ENCODE data around the gene FHIT. TPM values are rescaled to one million over a fixed set of nuclear protein-coding genes. Genes with fewer than 3 reads are reported as not detected.

Gene FHIT
- total RNA-seq, 2 experiments from 2014 or later: 6.5 to 9.0 TPM

DNA sequence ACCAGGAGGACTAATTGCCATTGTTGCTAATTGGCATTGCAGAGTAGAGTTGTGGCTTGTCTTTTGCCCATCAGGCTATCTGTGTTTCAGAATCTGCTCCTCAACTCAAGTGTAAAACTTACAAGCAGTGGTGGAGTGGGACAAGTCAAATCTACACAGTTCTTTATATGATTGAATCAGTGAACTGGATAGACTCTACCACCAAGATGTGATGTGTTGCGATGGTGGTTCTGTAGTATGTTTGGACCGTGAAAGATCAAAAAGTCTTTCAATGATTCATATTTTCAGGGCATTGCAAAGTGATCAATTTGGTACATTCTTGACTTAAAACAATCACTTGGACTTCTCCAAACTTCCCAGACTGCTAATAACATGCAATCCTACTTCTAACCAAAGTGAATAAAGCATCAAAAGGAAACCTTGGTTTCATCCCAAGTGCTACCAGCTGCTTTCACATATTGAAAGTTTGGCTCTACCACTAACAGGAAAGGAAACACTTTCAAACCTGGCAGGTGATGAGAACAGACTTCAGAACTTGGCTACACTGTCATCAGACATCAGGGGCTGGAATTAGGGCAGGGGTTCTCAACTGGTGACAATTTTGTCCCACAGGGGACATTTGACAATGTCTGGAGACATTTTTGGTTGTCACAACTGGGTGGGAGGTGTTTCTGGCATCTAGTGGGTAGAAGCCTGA, 1356.7 kb downstream of the FHIT start:
- DNase-seq (no peak), ATAC-seq (no peak)
- H3K36me3 Mint-ChIP-seq: no peaks in the 10 kb centered on the region
- no peak overlapping the region for H3K27ac Mint-ChIP-seq
- CTCF ChIA-PET: no interaction called here
- H3K9me3 Mint-ChIP-seq (ENCODE audit: low read depth): no peaks in the 10 kb centered on the region
- H3K4me1 Mint-ChIP-seq: no peaks in the 10 kb centered on the region
- no peak overlapping the region for H3K4me3 Mint-ChIP-seq
- H3K27me3 Mint-ChIP-seq: no peaks in the 10 kb centered on the region

DNA sequence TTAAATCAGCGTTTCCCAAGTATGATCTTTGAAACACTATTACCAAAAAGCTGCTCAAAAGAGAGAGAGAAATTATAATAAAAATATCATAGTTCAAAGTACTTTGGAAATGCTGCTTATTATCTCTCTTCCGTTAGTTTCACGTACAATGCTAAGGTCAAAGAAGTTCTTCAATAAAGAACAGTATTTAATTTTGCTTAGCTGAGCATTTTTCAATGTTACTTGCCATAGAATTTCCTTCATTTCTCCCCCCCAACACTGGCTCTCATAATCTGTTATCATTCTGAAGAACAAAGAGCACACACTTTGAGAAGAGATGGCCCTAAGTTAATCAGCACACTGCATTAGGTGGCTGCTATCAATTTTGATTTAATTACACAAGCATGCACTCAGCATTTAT, 1360.6 kb downstream of the FHIT start:
- Mint-ChIP-seq H3K27me3 (no peaks in the 10 kb centered on the region), H3K27ac (no peak overlapping the region), H3K4me1 (peaks cover 2% of the 10 kb centered on the region), H3K9me3 (ENCODE audit: low read depth) (no peaks in the 10 kb centered on the region), H3K4me3 (no peak overlapping the region), H3K36me3 (no peaks in the 10 kb centered on the region)
- no peak for ATAC-seq
- CTCF ChIA-PET: no interaction called here
- no peak for DNase-seq

GRCh38 chr3:59886790-59887189, 1364.5 kb downstream of the FHIT start:
- ATAC-seq (no peak), DNase-seq (no peak)
- H3K27ac Mint-ChIP-seq: no peak overlapping the region
- CTCF ChIA-PET: no interaction called here
- H3K4me1 Mint-ChIP-seq: peaks cover 5% of the 10 kb centered on the region
- H3K4me3 Mint-ChIP-seq: no peak overlapping the region
- H3K27me3 Mint-ChIP-seq: no peaks in the 10 kb centered on the region
- H3K36me3 Mint-ChIP-seq: no peaks in the 10 kb centered on the region
- no peaks in the 10 kb centered on the region for H3K9me3 Mint-ChIP-seq (ENCODE audit: low read depth)

DNA sequence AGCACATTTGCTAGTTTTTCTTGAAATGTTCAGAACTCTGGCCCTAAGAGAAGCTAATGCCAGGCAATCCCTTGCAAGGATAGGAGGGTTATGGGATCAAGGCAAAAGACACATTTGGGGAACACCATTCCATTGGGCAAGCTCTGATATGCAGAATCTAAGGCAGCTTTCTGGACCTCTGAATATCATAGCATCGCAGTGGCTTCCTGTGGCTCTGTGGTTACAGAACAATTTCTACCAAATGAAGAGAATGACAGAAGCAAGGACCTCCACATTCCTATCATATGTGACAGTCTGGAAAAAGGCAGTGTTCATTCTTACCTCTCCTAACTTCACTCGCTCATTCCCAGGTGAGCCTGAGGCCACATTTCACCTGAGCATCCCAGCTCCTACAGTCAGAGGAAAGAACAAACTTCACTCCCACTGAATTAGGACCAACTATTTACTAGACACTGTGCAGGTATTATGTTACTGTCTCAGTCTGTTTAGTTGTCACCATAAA, 1365.3 kb downstream of the FHIT start:
- H3K27me3 Mint-ChIP-seq: no peaks in the 10 kb centered on the region
- no peak for DNase-seq
- H3K9me3 Mint-ChIP-seq (ENCODE audit: low read depth): no peaks in the 10 kb centered on the region
- CTCF ChIA-PET: no interaction called here
- H3K4me1 Mint-ChIP-seq: peaks cover 5% of the 10 kb centered on the region
- ATAC-seq: no peak
- H3K27ac Mint-ChIP-seq: no peak overlapping the region
- H3K36me3 Mint-ChIP-seq: no peaks in the 10 kb centered on the region
- H3K4me3 Mint-ChIP-seq: no peak overlapping the region

- Mint-ChIP-seq H3K27me3 (no peaks in the 10 kb centered on the region), H3K36me3 (no peaks in the 10 kb centered on the region), H3K9me3 (ENCODE audit: low read depth) (no peaks in the 10 kb centered on the region), H3K4me3 (no peak overlapping the region), H3K27ac (no peak overlapping the region), H3K4me1 (peaks cover 5% of the 10 kb centered on the region)
- ATAC-seq: no peak
- CTCF ChIA-PET: interaction anchor here (0.7 kb wide), 1 partner anchor 54 kb away, joined by 3 read pairs; no protein-coding TSS in a partner anchor
- DNase-seq: no peak
Measured at GRCh38 chr3:59885101-59885500, 1366.2 kb downstream of the FHIT start.

- Mint-ChIP-seq H3K36me3 (no peaks in the 10 kb centered on the region), H3K9me3 (ENCODE audit: low read depth) (no peaks in the 10 kb centered on the region), H3K4me3 (no peak overlapping the region), H3K4me1 (peaks cover 5% of the 10 kb centered on the region), H3K27ac (no peak overlapping the region), H3K27me3 (no peaks in the 10 kb centered on the region)
- ATAC-seq (no peak), DNase-seq (no peak)
- CTCF ChIA-PET: no interaction called here
Measured at GRCh38 chr3:59884409-59884808, 1366.8 kb downstream of the FHIT start.

DNA sequence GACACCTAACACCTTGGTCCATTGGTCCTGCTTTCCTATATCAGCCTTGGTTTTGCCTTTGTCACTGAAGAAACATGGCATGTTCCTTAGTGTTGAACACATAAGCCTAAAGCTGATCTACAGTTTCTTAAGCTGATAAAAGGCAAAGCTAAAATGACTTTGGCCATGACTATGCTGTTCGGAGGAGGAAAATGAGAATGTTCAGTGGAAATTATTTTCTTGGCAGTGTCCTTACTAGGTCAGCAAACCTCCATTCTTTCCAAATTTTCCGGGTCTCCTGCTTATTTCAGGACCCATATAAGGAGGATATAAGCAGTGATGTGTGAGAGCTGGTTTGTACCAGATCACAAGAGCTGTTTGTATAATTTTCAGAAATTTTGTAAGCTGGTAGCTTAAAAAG, 1368.5 kb downstream of the FHIT start:
- no peak overlapping the region for H3K4me3 Mint-ChIP-seq
- no peaks in the 10 kb centered on the region for H3K27me3 Mint-ChIP-seq
- CTCF ChIA-PET: no interaction called here
- peaks cover 5% of the 10 kb centered on the region for H3K4me1 Mint-ChIP-seq
- H3K36me3 Mint-ChIP-seq: no peaks in the 10 kb centered on the region
- ATAC-seq (no peak), DNase-seq (no peak)
- H3K27ac Mint-ChIP-seq: no peak overlapping the region
- H3K9me3 Mint-ChIP-seq (ENCODE audit: low read depth): no peaks in the 10 kb centered on the region

DNA sequence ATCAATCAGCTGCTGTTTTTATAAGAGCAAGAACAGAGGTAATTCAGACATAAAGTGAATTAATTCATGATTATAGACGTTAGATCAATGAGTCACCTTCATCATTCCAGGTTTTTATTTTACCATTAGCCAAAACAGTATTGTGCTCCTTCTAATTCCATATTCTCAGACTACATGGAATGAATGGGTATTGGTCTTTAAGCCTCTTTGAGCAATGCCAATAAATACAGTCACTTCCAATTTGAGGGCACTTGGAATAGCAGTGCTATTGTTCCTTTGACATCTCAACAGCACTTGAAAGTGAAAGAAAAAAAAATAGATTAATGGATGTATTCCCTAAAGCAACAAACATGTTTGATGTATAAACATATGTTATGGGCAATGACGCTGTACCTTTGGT, 1370.5 kb downstream of the FHIT start:
- H3K9me3 Mint-ChIP-seq (ENCODE audit: low read depth): no peaks in the 10 kb centered on the region
- no peak overlapping the region for H3K4me3 Mint-ChIP-seq
- CTCF ChIA-PET: no interaction called here
- ATAC-seq (no peak), DNase-seq (no peak)
- no peaks in the 10 kb centered on the region for H3K36me3 Mint-ChIP-seq
- H3K27ac Mint-ChIP-seq: no peak overlapping the region
- no peaks in the 10 kb centered on the region for H3K27me3 Mint-ChIP-seq
- peaks cover 4% of the 10 kb centered on the region for H3K4me1 Mint-ChIP-seq

DNA sequence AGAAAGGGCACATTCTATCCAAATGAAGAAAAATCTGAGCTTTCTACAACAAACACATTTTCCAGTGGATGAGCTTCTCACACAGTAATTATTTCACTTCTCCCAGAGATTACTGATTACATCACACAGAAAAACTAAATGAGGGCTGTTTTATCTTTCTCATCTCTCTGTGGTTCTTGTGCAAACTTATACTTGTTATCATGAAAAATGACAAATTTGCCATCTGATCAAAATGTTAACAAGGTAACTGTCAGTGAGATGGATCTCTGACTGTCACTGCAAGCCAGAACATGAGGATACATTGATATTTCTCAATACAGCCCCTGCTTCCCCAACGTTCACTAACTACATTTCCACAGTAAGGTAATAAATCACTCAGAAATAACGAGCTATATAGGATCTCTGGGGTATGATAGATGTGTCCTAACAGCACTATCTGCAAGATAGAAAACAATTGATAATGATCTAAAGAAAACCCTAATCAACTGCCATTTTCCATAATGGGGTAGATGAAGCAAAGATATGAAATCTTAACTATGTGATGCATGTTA, 1372.1 kb downstream of the FHIT start:
- no peaks in the 10 kb centered on the region for H3K36me3 Mint-ChIP-seq
- no peak for ATAC-seq
- CTCF ChIA-PET: no interaction called here
- H3K9me3 Mint-ChIP-seq (ENCODE audit: low read depth): no peaks in the 10 kb centered on the region
- H3K27me3 Mint-ChIP-seq: no peaks in the 10 kb centered on the region
- no peaks in the 10 kb centered on the region for H3K4me1 Mint-ChIP-seq
- H3K4me3 Mint-ChIP-seq: no peak overlapping the region
- no peak for DNase-seq
- no peak overlapping the region for H3K27ac Mint-ChIP-seq

- no peaks in the 10 kb centered on the region for H3K27me3 Mint-ChIP-seq
- DNase-seq (no peak), ATAC-seq (no peak)
- no peaks in the 10 kb centered on the region for H3K4me1 Mint-ChIP-seq
- no peak overlapping the region for H3K27ac Mint-ChIP-seq
- CTCF ChIA-PET: no interaction called here
- H3K4me3 Mint-ChIP-seq: no peak overlapping the region
- H3K9me3 Mint-ChIP-seq (ENCODE audit: low read depth): no peaks in the 10 kb centered on the region
- no peaks in the 10 kb centered on the region for H3K36me3 Mint-ChIP-seq
Measured at GRCh38 chr3:59878038-59878427, 1373.2 kb downstream of the FHIT start.

- Mint-ChIP-seq H3K4me1 (no peaks in the 10 kb centered on the region), H3K4me3 (no peak overlapping the region), H3K36me3 (no peaks in the 10 kb centered on the region), H3K27ac (no peak overlapping the region), H3K9me3 (ENCODE audit: low read depth) (no peaks in the 10 kb centered on the region), H3K27me3 (no peaks in the 10 kb centered on the region)
- CTCF ChIA-PET: no interaction called here
- ATAC-seq (no peak), DNase-seq (no peak)
Measured at GRCh38 chr3:59877263-59878037, 1373.8 kb downstream of the FHIT start.

DNA sequence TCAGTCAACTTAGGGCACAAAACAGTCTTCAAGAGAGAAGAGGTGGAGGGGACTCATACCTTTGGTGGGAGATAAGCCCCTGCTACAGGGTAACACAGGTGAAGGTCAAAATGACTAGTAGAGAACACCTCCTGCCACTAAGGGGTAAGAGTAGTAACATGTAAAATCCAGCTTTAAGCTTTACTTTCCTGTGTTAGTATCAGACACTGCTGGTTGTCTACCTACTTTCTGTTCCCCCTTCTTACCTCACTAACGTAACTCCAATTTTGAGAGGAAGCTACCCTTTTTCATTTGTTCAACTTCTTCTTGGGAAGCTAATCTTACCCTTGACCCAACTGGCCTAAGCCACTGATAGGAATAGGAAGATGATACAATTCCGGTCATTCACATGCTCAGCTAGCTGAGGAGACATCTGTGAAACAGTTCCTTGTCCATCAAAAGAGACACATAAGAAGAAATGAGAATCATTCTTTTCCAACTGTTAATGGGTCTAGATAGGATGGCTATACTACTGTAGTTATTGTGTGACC, 1374.7 kb downstream of the FHIT start:
- ATAC-seq: no peak
- Mint-ChIP-seq H3K27ac (no peak overlapping the region), H3K9me3 (ENCODE audit: low read depth) (no peaks in the 10 kb centered on the region), H3K4me1 (no peaks in the 10 kb centered on the region), H3K36me3 (no peaks in the 10 kb centered on the region), H3K4me3 (no peak overlapping the region), H3K27me3 (no peaks in the 10 kb centered on the region)
- no peak for DNase-seq
- CTCF ChIA-PET: interaction anchor here (1.0 kb wide), 1 partner anchor 19 kb away, joined by 3 read pairs; no protein-coding TSS in a partner anchor

GRCh38 chr3:59873576-59874230, 1377.5 kb downstream of the FHIT start:
- H3K27ac Mint-ChIP-seq: no peak overlapping the region
- H3K9me3 Mint-ChIP-seq (ENCODE audit: low read depth): no peaks in the 10 kb centered on the region
- DNase-seq: no peak
- no peaks in the 10 kb centered on the region for H3K36me3 Mint-ChIP-seq
- H3K27me3 Mint-ChIP-seq: no peaks in the 10 kb centered on the region
- no peak for ATAC-seq
- CTCF ChIA-PET: no interaction called here
- H3K4me3 Mint-ChIP-seq: no peak overlapping the region
- peaks cover 2% of the 10 kb centered on the region for H3K4me1 Mint-ChIP-seq
